OCI-LY1 (cell line): ENCODE results near the gene CCNDBP1.

Experiments used
- CTCF ChIP-seq: fragments of 200-600 bp; sonication (generic), shearing (Covaris generic); IDR thresholded peaks from 2 replicates; pipeline ENCODE4 v1.5.1; 2017; ENCODE audit warnings: mild to moderate bottlenecking, antibody characterized with exemption, low read length, moderate library complexity, mixed read lengths
- EZH2 ChIP-seq: fragments of 200-600 bp; sonication (generic), shearing (Covaris generic); IDR thresholded peaks from 2 replicates; pipeline ENCODE4 v1.8.0; 2017; ENCODE audit warnings: borderline replicate concordance, mixed run types, mild to moderate bottlenecking, antibody characterized with exemption, low read length, moderate library complexity, mixed read lengths

GRCh38 chr15:43220991-43221403 is 35.8 kb downstream of the CCNDBP1 start, which contains the start of gene EPB42:
- TF ChIP-seq EZH2 (no peak), CTCF (no peak)
